Neural cell (in vitro differentiated cells): ENCODE results near the gene LGALS1. TPM values are rescaled to one million over a fixed set of nuclear protein-coding genes. Genes with fewer than 3 reads are reported as not detected.
"Not testable (repeated sequence)": the region's sequence is repeated elsewhere in the genome, so short reads cannot be mapped to it uniquely, and the experiment has no call there.

Experiments used
- H2AFZ ChIP-seq: fragments of 200-600, 300-800 bp; sonication (generic), shearing (Covaris generic); 2 replicates; pipeline ENCODE4 v1.6.0; 2014; ENCODE audit warnings: low read depth, mild to moderate bottlenecking, antibody characterized with exemption, low read length, moderate library complexity
- H3F3A ChIP-seq: fragments of 200-600 bp; shearing (Covaris generic); 2 replicates; pipeline ENCODE4 v1.6.1; 2016; ENCODE audit warnings: mild to moderate bottlenecking, moderate library complexity, mixed read lengths, antibody characterized with exemption, low read length; ENCODE audit not compliant: insufficient read depth, poor library complexity, severe bottlenecking
- H3K27ac ChIP-seq: fragments of 200-600, 300-800 bp; sonication (generic), shearing (Covaris generic); 2 replicates; pipeline ENCODE4 v1.5.1; 2014; ENCODE audit warnings: mild to moderate bottlenecking, low read length, moderate library complexity
- H3K27me3 ChIP-seq: fragments of 300-800, 200-600 bp; sonication (generic), shearing (Covaris generic); 2 replicates; pipeline ENCODE4 v1.6.0; 2014; ENCODE audit warnings: mild to moderate bottlenecking, low read depth, low read length, moderate library complexity; ENCODE audit not compliant: insufficient read depth
- H3K36me3 ChIP-seq: fragments of 300-800, 200-600 bp; sonication (generic), shearing (Covaris generic); 2 replicates; pipeline ENCODE4 v1.5.1; 2014; ENCODE audit warnings: mild to moderate bottlenecking, antibody characterized with exemption, low read length, moderate library complexity; ENCODE audit not compliant: insufficient read depth
- H3K4me2 ChIP-seq: fragments of 300-800, 200-600 bp; sonication (generic), shearing (Covaris generic); 2 replicates; pipeline ENCODE4 v1.6.0; 2014; ENCODE audit warnings: mild to moderate bottlenecking, low read length
- H3K4me3 ChIP-seq: fragments of 300-800, 200-600 bp; sonication (generic), shearing (Covaris generic); 2 replicates; pipeline ENCODE4 v1.5.1; 2014; ENCODE audit warnings: mild to moderate bottlenecking, low read length, moderate library complexity
- H3K79me2 ChIP-seq: fragments of 200-600 bp; shearing (Covaris generic); replicated peaks from 2 replicates; pipeline ENCODE4 v1.6.0; 2014; ENCODE audit warnings: mild to moderate bottlenecking, low read length, moderate library complexity; ENCODE audit not compliant: insufficient read depth
- H3K9ac ChIP-seq: fragments of 300-800, 200-600 bp; sonication (generic), shearing (Covaris generic); 2 replicates; pipeline ENCODE4 v1.6.1; 2016; ENCODE audit warnings: mild to moderate bottlenecking, low read length, mixed read lengths
- H3K9me2 ChIP-seq: fragments of 200-600 bp; shearing (Covaris generic); 2 replicates; pipeline ENCODE4 v1.6.1; 2016; ENCODE audit warnings: mild to moderate bottlenecking, low read length, mixed read lengths; ENCODE audit not compliant: insufficient read depth
- H3K9me3 ChIP-seq: fragments of 200-600, 300-800 bp; sonication (generic), shearing (Covaris generic); 2 replicates; pipeline ENCODE4 v1.6.1; 2016; ENCODE audit warnings: mild to moderate bottlenecking, mixed run types, low read length, moderate library complexity, mixed read lengths
- H4K20me1 ChIP-seq: fragments of 200-600 bp; shearing (Covaris generic); 2 replicates; pipeline ENCODE4 v1.6.1; 2016; ENCODE audit warnings: mild to moderate bottlenecking, mixed run types; ENCODE audit not compliant: insufficient read depth
- CTCF ChIP-seq: fragments of 450-650 bp; IDR thresholded peaks from 2 replicates; pipeline ENCODE4 v1.5.1; 2014; ENCODE audit warnings: antibody characterized with exemption, mild to moderate bottlenecking, moderate library complexity; ENCODE audit not compliant: poor library complexity, severe bottlenecking
- EP300 ChIP-seq: fragments of 450-650 bp; conservative IDR thresholded peaks from 2 replicates; pipeline ENCODE4 v1.6.1; 2014; ENCODE audit warnings: antibody characterized with exemption, mild to moderate bottlenecking, moderate library complexity; ENCODE audit not compliant: poor library complexity, severe bottlenecking
- EZH2 ChIP-seq: fragments of 200-600, 300-800 bp; shearing (Covaris generic), sonication (generic); IDR thresholded peaks from 2 replicates; pipeline ENCODE4 v1.6.1; 2014; ENCODE audit warnings: antibody characterized with exemption, low read length, borderline replicate concordance, mild to moderate bottlenecking; ENCODE audit not compliant: insufficient read depth, poor library complexity, severe bottlenecking
- MXI1 ChIP-seq: fragments of 450-650 bp; conservative IDR thresholded peaks from 2 replicates; pipeline ENCODE4 v1.6.1; 2014; ENCODE audit warnings: antibody characterized with exemption, mild to moderate bottlenecking; ENCODE audit not compliant: poor library complexity, severe bottlenecking
- POLR2AphosphoS5 ChIP-seq: IDR thresholded peaks from 2 replicates; pipeline ENCODE4 v1.6.1; 2012
- RAD21 ChIP-seq: fragments of 450-650 bp; conservative IDR thresholded peaks from 2 replicates; pipeline ENCODE4 v1.6.1; 2014; ENCODE audit warnings: antibody characterized with exemption, mild to moderate bottlenecking, moderate library complexity
- REST ChIP-seq: IDR thresholded peaks from 2 replicates; pipeline ENCODE4 v1.6.1; 2012; ENCODE audit warnings: borderline replicate concordance
- SMC3 ChIP-seq: fragments of 450-650 bp; conservative IDR thresholded peaks from 2 replicates; pipeline ENCODE4 v1.6.1; 2014; ENCODE audit warnings: antibody characterized with exemption, mild to moderate bottlenecking, moderate library complexity; ENCODE audit not compliant: poor library complexity
- TAF1 ChIP-seq: IDR thresholded peaks from 2 replicates; pipeline ENCODE4 v1.6.1; 2012; ENCODE audit warnings: low read depth
- polyA plus RNA-seq: library from polyadenylated mRNA; depleted of rRNA; stranded (reverse); fragments of >200 nt; gene quantifications from 2 replicates; pipeline ENCODE4 v1.2.3, GENCODE V29; 2014

The LGALS1 gene
- polyA plus RNA-seq, 1 donor from 2014 or later: not detected

GRCh38 chr22:37690901-37691504 lies 15.6 kb downstream of the LGALS1 start:
- Histone ChIP-seq H4K20me1 (no peaks in the 10 kb centered on the region), H3K36me3 (peaks cover 5% of the 10 kb centered on the region), H3K9ac (no peak overlapping the region), H3K79me2 (peaks cover 6% of the 10 kb centered on the region), H3K27ac (no peak overlapping the region), H3K9me2 (no peaks in the 10 kb centered on the region), H3K9me3 (no peaks in the 10 kb centered on the region), H2AFZ (no peak overlapping the region), H3K27me3 (no peaks in the 10 kb centered on the region), H3K4me3 (no peak overlapping the region), H3K4me2 (no peak overlapping the region), H3F3A (no peaks in the 10 kb centered on the region)
- no peak for TF ChIP-seq EP300
- no peak for TF ChIP-seq RAD21
- TF ChIP-seq TAF1: no peak
- no peak for TF ChIP-seq MXI1
- TF ChIP-seq CTCF: no peak
- TF ChIP-seq SMC3: no peak
- no peak for TF ChIP-seq REST
- TF ChIP-seq POLR2AphosphoS5: no peak
- TF ChIP-seq EZH2: no peak

- Histone ChIP-seq H2AFZ (no peak overlapping the region), H3K9ac (no peak overlapping the region), H3K36me3 (peaks cover 5% of the 10 kb centered on the region), H4K20me1 (no peaks in the 10 kb centered on the region), H3K4me2 (no peak overlapping the region), H3F3A (no peaks in the 10 kb centered on the region), H3K27me3 (no peaks in the 10 kb centered on the region), H3K79me2 (peaks cover 7% of the 10 kb centered on the region), H3K27ac (no peak overlapping the region), H3K4me3 (no peak overlapping the region), H3K9me2 (no peaks in the 10 kb centered on the region), H3K9me3 (no peaks in the 10 kb centered on the region)
- TF ChIP-seq EZH2: no peak
- TF ChIP-seq POLR2AphosphoS5: no peak
- no peak for TF ChIP-seq EP300
- TF ChIP-seq REST: no peak
These were observed 17.3 kb downstream of the LGALS1 start for GRCh38 chr22:37692627-37693285.

- not testable (repeated sequence) for H3K27ac ChIP-seq, H3F3A ChIP-seq, H3K9ac ChIP-seq, H3K36me3 ChIP-seq, H3K9me2 ChIP-seq, H3K27me3 ChIP-seq, H3K4me2 ChIP-seq, H3K9me3 ChIP-seq, H2AFZ ChIP-seq, H4K20me1 ChIP-seq, H3K4me3 ChIP-seq
- H3K79me2 ChIP-seq: peaks cover 12% of the 10 kb centered on the region
These were observed 18.7 kb downstream of the LGALS1 start for GRCh38 chr22:37694131-37694530.

GRCh38 chr22:37696260-37696656 lies 20.8 kb downstream of the LGALS1 start:
- not testable (repeated sequence) for H3K27me3 ChIP-seq, H3F3A ChIP-seq, H3K9me3 ChIP-seq, H3K36me3 ChIP-seq, H3K9me2 ChIP-seq, H4K20me1 ChIP-seq
- peak overlapping the region; percentile 90 for H3K9ac ChIP-seq
- peak overlapping the region; percentile 92 for H3K4me3 ChIP-seq
- peak overlapping the region; percentile 40 for H2AFZ ChIP-seq
- H3K79me2 ChIP-seq: peaks cover 12% of the 10 kb centered on the region
- peak overlapping the region; percentile 89 for H3K27ac ChIP-seq
- peak overlapping the region; percentile 51 for H3K4me2 ChIP-seq
